ENCODE data around the gene KRTAP10-4.
"Not testable (repeated sequence)": the region's sequence is repeated elsewhere in the genome, so short reads cannot be mapped to it uniquely, and the experiment has no call there.

The KRTAP10-4 gene

DNA sequence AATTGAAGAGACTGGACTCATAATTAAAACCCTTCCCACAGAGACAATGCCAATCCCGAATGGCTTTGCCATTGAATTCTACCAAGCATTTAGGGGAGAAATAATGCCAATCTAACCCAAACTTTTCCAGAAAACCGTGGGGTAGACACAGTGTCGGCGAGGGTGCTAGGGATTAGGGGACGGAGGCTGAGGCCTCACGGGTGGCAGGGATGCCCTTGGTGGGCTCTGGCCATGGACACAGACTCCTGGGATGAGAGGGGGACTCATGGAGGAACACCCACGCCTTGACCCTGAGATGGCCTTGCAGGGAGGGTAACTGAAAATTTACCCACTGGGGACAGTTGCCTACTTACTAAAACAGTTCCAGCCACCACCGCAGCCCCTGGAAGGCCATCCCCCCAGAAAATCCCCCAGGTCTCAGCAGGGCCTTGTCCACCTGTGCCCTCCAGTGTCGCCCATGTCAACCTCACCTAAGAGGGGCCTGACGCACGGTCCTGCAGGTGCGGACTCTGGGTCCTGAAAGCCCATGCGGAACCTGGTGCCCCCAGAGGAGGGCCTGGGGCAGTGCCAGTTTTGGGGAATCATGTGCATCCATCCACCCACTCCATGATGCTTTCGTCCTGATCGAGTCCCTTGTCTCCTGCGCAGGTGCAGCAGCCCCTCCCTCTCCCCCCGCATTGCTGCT is 5.0 kb downstream of the KRTAP10-4 start:
- in situ Hi-C loops (cut with HindIII; ENCODE audit: low sequenced_read_pairs): no loop called here

DNA sequence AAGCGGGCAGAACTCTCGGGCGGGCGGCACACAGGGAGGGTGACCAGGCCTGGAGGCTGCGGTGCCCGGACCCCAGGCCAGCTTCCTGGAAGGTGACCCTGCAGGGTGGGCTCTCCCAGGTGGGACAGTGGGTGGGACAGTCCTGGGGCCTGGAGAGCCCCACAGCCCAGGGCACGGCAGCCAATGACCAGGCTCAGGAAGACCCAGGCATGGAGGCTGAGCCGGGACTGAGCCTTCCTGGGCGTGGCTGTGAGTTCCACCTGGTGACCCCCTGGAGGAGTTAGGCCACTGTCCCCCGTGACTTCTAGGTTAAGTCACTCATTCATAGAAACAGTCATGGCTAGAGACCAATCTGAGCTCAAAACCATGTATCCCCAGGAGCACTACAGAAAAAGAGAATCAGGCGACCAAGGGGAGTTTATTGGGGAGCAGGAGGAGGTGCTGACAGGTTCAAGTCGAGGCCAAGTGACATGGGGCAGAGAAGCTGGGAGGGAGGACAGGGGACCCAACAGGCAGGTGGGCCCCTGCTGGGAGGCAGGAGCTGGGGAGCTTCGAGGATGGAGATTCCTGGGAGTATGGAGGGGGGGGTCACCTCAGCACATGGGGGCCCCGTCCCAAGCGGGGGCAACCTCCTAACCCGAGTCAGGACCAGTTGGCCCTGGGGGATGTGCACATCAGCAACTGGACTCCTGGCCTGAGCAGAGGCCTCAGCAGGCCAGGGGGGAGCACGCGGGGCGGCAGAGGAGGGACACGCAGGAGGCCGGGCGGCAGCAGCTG is 5.7 kb downstream of the KRTAP10-4 start:
- in situ Hi-C loops (cut with HindIII; ENCODE audit: low sequenced_read_pairs): no loop called here

DNA sequence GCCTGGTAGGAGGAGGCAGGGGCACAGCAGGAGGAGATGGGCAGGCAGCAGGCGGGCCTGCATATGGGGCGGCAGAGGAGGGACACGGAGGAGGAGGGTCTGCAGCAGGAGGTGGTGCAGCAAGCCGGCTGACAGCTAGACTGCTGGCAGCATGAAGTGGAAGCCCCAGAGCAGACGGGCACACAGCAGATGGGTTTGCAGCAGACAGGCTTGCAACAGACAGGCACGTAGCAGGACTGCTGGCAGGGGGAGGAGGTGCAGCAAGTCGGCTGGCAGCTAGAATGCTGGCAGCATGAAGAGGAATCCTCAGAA is 6.3 kb downstream of the KRTAP10-4 start:
- in situ Hi-C loops (cut with HindIII; ENCODE audit: low sequenced_read_pairs): no loop called here

DNA sequence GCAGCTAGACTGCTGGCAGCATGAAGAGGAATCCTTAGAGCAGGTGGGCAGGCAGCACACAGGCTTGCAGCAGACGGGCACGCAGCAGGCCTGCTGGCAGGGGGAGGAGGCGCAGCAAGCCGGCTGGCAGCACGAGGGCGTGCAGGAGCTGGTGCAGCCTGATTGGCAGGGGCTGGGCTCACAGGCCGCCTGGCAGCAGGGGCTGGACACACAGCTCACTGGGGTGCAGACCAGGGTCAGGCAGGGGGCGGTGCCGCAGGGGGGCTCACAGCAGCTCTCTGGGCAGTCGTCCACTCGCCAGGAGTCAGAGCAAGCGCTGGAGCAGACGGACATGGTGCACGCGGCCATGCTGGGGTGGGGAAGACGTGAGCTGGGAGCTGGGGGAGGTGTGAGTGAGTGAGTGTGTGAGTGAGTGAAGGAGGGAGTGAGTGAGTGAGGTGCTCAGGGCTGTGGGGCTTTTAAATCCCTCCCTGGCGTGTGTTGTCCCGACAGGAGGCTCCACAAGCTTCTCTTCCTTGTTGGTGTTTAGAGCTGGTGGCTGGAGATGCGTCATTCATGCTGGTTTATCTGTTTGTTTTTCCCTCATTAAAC is 6.8 kb downstream of the KRTAP10-4 start, which contains the start of gene KRTAP10-5:
Gene KRTAP10-5, minus strand, starts transcription at position 374 of the 591 bp plus-strand sequence. Its CDS starts 26 bp downstream, at position 348.
- in situ Hi-C loops (cut with HindIII; ENCODE audit: low sequenced_read_pairs): not testable (repeated sequence)

DNA sequence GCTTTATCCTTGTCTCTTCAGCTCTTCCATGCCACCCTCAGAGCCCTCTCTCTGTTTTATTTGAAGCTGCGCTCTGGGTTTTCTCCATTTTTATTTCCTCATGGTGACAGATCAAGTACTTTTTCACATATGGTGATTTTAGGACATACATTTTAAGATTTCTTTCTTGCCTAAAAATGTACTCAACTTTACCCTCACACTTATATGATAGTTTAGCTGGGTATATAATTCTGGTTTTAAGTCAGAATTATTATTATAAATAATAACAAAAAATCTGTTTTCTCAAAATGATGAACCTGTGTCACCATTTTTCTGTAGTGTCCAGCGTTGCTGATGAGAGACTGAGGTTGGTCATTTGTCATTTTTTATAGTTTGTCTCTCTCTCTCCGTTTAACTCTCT is 7.6 kb downstream of the KRTAP10-4 start:
- in situ Hi-C loops (cut with HindIII; ENCODE audit: low sequenced_read_pairs): no loop called here

DNA sequence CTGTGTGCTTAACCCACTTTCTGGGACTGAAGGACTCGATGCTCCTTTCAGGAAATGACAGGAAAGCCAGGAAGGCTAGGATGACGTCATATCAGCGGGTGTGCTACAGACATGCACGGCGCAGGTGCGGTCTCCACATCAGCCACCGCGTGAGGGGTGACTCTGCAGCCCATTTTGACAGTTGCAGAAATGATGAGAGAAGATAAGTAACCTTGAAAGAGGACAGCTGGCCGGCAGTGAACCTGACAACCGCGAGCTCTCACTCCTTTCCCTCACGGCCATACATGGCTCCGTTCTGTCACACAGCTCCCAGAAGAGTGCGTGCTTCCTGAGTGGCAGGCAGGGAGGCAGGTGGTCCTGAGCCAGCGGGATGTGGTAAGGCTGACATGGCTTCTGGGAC is 8.5 kb downstream of the KRTAP10-4 start:
- in situ Hi-C loops (cut with HindIII; ENCODE audit: low sequenced_read_pairs): no loop called here

DNA sequence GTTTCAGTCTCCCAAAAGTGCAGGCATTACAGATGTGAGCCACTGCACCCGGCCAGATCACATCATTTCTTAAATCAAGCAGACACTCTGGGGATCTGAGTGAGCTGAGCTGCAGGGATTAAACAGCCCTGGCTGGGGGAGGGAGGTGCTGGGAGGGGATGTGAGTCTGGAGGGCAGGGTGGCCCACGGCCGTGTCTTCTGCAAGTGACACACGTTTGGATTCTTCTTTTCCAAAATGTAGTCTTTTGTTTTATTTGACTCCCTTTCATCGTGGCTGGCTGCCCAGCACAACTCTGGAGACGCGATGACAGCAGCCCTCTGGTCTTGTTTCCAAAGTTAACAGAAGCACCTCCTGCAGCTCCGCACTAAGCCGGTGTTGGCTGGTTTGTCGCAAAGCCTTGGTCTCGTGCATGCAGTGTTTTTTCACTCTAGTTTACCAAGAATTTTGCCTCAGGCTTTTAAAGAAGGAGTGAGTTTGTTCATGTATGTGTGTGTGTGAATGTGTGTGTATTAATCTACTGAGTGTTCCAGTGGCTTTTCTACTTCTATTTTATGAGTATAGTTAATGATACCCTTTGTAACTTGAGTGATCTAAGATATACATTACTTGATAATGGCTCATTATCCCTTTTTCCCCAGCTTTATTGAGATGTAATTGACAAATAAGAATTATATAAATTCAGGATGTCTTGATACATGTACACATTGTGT is 9.7 kb downstream of the KRTAP10-4 start:
- in situ Hi-C loops (cut with HindIII; ENCODE audit: low sequenced_read_pairs): no loop called here

DNA sequence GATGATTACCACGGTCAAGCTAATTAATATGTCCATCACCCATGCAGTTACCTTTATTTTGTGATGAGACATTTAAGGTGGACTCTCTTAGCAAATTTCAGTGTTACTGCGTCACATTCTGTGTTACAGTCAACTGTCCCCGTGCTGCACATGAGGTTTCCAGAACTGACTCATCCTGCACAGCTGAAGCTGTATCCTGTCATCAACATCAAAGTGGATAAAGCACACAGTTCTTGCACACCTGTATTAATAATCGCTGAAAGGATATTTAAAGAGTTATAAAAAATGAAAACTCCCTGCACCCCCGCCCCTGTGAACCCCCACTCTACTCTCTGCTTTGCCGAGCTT is 10.2 kb downstream of the KRTAP10-4 start:
- in situ Hi-C loops (cut with HindIII; ENCODE audit: low sequenced_read_pairs): no loop called here

DNA sequence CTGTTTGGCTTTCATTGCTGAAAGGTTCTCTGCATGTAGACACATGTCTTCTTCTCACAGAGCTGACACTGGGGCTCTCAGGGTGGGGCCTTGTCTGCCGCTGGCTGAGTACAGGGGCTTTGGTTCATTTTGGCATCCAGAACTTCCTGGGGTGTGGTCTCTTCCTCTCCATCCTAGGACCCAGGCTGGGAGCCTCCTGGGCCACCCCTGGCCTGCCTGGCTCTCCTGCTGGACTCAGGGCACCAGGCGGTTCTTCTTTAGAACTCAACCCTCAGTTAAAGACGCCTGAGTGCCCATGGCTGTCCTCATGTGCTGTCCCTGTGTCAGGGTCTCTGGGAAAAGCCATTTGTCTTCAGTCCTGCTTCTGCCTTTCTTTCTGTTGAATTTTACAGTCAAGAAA is 12.4 kb downstream of the KRTAP10-4 start:
- in situ Hi-C loops (cut with HindIII; ENCODE audit: low sequenced_read_pairs): no loop called here

DNA sequence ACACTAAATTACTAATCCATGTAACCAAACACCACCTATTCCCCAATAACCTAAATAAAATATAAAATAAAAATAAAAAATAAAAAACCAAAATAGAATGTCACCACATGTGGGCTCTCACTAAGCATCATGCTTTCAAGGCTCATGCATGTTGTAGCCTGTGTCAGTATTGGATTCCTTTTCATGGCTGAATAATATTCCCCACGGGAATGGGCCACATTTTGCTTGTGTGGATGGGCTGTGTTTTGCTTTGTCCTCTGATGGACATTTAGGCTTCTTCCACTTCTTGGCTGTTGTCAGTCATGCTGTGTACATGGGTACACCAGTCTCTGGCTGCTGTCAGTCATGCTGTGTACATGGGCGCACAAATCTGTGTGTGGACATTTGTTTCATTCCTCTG is 15.6 kb downstream of the KRTAP10-4 start:
- in situ Hi-C loops (cut with HindIII; ENCODE audit: low sequenced_read_pairs): no loop called here

DNA sequence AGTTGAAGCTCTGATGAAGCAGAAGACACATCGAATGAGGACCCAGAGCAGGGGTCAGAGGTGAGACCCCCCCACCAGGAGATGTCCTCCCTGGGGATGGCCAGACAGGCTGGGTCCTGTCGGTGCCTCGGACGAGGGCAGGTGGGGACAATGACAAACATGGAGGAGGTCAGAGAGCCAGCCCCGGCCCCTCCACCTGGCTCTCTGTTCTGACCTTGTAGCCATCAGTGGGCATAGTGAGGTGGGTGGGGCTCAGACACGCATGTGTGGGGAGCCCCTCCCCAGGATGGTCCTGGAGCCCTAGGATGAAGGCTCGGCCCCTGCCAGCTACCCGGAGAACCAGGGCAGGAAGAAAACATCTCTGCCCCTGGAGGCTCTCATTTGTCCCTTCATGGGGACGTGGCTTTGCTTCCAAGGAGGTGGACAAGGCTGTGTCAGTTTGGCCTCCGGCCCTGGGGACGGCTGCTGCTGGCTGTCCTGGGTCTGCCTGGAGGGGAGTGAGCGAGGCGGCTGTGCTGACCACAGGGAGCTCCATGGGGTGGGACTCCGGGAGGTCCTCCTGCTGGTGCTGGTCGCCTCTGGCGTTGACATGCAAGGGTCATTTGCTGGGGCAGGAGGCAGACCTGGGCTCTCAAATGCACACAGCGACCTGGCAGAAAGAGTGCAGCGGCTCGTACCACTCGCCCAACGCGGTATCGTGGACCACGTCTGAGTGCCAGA is 16.2 kb downstream of the KRTAP10-4 start:
- in situ Hi-C loops (cut with HindIII; ENCODE audit: low sequenced_read_pairs): no loop called here

DNA sequence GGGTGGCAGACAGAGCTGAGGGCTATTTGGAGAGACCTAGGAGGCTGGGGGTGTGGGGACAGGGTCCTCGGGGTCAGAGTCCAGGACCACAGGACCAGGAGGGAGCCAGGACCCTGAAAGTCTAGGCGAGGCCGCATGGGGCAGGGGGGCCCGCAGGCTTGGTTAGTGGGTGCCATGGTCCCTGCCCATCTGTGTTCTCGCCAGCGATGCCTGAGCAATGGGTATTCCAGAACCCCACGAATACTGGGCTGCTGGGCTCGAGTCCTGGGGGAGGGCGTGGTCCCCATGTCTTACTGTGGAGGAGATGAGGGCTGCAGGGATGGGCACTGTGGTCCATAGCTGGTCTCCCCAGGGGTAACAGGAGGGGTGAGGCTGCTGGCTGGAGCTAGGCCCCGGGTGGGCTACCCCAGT is 16.8 kb downstream of the KRTAP10-4 start:
- in situ Hi-C loops (cut with HindIII; ENCODE audit: low sequenced_read_pairs): no loop called here

DNA sequence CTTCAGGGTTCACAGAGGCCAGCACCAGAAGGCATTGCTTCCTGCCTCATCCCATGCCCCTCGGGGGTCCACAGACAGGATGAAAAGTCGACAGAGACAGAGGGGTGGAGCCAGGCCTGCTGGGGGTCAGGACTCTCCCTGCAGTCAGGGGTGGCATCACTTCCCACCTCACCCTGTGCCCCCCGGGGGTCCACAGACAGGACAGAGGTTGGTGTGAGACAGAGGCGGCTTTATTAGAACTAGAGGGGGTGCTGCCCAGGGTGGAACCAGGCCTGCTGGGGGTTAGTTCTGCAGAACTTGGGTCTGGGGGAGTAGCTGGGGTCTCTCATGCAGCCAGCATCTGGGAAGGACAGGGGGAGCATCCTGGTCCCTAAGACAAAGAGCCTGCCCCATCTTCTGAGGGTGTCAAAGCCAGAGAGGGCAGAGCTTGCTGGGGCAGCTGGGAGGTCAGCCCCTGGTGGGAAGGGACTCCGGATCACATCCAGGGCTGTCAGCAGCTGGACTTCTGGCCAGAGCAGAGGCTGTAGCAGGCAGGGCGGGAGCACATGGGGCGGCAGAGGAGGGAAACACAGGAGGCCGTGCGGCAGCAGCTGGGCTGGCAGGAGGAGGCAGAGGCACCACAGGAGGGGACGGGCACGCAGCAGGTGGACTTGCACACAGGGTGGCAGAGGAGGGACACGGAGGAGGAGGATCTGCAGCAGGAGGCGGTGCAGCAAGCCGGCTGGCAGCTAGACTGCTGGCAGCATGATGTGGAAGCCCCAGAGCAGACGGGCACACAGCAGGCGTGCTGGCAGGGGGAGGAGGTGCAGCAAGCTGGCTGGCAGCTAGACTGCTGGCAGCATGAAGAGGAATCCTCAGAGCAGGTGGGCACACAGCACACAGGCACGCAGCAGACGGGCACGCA is 17.6 kb downstream of the KRTAP10-4 start:
- in situ Hi-C loops (cut with HindIII; ENCODE audit: low sequenced_read_pairs): not testable (repeated sequence)

DNA sequence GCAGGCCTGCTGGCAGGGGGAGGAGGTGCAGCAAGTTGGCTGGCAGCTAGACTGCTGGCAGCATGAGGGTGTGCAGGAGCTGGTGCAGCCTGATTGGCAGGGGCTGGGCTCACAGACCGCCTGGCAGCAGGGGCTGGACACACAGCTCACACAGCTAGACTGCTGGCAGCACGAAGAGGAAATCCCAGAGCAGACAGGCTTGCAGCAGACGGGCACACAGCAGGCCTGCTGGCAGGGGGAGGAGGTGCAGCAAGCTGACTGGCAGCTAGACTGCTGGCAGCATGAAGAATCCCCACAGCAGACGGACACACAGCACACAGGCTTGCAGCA is 18.2 kb downstream of the KRTAP10-4 start:
- in situ Hi-C loops (cut with HindIII; ENCODE audit: low sequenced_read_pairs): not testable (repeated sequence)

DNA sequence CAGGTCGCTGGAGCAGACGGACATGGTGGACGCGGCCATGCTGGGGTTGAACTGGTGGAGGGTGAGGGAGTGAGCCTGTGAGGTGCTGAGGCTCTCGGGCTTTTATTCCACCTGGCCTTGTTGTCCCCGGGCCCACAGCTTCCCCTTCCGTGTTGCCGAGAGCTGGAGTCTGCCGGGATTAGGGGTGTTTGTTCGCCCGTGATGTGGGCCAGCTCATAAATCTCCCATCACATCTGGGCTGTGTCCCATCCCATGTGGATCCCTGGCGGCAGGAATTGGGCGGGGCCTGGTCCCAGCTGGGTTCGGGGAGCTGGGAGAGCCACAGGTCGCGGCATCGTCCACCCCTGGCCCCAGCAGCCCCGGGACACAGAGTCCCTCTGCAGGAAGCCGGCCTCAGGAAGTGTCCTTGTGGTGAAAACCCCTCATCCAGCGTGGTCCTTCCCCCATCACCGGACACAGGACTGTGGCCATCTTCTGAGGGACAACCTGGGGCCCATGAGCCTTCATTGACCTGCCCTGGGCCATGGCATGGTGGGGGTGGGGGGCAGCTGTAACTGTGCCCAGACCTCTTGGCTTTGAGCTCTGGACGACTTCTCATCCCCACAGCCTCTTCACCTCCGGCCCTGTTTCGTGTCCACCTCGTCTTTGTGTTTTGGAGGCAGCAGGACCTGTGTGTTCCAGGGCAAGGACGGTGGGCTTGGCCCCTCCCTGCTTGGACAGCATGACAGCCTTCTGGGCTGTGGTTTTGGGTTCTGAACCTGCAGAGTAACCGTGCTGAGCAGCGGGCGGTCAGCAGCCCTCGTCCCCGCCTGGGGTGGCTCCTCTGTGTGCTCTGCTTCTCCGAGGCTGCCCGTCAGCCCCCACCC is 19.1 kb downstream of the KRTAP10-4 start, which contains the start of gene KRTAP10-6:
Gene KRTAP10-6, minus strand, starts transcription at position 60 of the 866 bp plus-strand sequence. Its CDS starts 21 bp downstream, at position 39.
- in situ Hi-C loops (cut with HindIII; ENCODE audit: low sequenced_read_pairs): no loop called here

DNA sequence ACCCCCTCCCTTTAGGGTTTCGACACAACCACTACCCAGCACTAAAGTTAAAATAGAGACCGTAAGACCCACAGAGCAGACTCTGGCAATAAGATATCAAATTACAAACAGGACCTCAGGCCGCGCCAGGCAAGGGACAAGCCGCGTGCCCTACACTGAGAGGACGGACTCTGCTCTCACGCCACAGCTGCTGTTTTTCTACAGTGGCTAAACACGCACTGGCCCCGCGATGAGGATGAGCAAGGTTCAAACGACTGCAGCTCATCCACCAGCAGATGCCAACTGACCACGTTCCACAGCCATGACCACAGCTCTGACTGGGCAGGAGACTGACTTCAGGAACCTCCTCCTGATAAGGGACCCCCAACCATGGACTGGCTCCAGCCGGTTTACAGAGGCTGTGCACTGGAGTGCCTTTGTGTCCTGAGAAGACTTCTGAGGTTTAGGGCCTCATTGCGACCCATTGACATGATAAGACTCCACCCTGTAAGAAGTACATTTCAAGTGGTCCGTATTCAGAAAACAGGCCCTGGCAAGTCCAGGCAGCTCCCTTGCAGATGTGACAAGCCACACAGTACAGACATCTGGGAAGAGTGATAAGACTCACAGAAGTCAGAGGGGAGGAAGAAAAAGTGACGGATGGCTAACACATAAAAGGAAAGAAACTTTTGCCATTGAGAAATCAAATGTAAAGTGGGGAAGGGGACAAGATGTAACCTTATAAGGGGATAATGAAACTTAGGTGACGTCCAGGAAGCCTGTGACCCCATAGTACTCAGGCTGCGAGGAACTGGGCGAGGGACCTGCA is 20.3 kb downstream of the KRTAP10-4 start:
- in situ Hi-C loops (cut with HindIII; ENCODE audit: low sequenced_read_pairs): no loop called here

DNA sequence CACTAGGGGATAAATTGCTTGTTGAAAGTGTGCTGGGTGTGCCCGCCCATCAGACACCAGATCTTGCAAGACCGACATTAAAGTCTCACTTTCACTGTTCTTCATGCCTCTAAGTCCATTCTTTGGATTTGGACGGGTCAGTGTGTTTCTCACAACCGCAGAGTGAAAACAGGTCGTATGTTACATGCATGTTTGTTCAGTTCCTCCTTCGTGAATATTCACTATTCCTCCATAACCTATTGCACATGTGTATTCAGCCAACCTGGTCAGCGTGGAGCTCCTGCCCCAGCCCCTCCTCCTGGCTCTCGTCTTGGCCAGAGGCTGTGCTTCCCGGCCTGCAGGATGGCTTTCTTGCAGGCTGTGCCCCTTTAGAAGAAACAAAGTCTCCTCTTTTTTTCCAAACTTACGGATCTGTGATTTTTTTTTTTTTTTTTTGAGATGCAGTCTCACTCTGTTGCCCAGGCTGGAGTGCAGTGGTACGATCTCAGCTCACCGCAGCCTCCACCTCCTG is 20.9 kb downstream of the KRTAP10-4 start:
- in situ Hi-C loops (cut with HindIII; ENCODE audit: low sequenced_read_pairs): no loop called here

DNA sequence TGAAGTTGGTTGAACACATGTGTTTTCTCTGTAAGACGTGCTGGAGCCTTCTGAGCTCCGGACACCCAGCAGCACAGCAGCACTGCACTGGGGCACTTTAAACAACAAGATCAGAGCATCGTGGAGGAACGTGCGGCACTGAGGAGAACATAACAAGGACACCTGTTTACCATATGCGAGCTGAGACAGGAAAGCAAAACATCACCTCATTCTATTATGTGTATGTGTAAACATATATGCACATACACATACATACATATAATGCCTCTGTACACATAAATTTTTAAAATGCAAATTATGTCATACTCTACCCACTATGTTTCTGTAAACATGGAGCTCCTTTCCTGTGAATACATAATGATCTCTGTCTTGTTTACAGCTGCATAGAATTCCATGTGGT is 22.0 kb downstream of the KRTAP10-4 start:
- in situ Hi-C loops (cut with HindIII; ENCODE audit: low sequenced_read_pairs): no loop called here
